SK-N-SH (cell line): ENCODE data around the gene MCM5. TPM values are rescaled to one million over a fixed set of nuclear protein-coding genes. Genes with fewer than 3 reads are reported as not detected.

ENCODE experiments used
- CTCF ChIA-PET: fragments of 300-600, 350-600 bp; formaldehyde crosslinking; extraction: SDS; loops from one replicate; lab custom pipeline; 2021; lab: Yijun Ruan, JAX
- POLR2A ChIA-PET: fragments of 350-600 bp; sonication (Branson Sonifier 250); formaldehyde crosslinking; extraction: SDS; loops from one replicate; lab custom pipeline; 2020; ENCODE audit warnings: antibody characterized with exemption, inconsistent platforms; lab: Yijun Ruan, JAX
- DNase-seq: peaks from one replicate; pipeline ENCODE4 v3.0.0; 2012
- H2AFZ ChIP-seq: fragments of 200-600 bp; sonication (generic); 2 replicates; pipeline ENCODE4 v1.8.1; 2016; ENCODE audit warnings: antibody characterized with exemption, mild to moderate bottlenecking, low read depth
- H3F3A ChIP-seq: fragments of 200-600 bp; sonication (generic); replicated peaks from 2 replicates; pipeline ENCODE3; 2016; ENCODE audit warnings: antibody characterized with exemption, mild to moderate bottlenecking; ENCODE audit not compliant: insufficient read depth
- H3K27ac ChIP-seq, 2 experiments: fragments of 200-500 bp in 1 of 2; fragments of 200-600 bp in 1 of 2; sonication (Bioruptor generic) in 1 of 2; sonication (generic), shearing (Covaris generic) in 1 of 2; 2 replicates each; pipeline versions ENCODE4 v1.5.1 to v1.6.1; 2014 to 2016; ENCODE audit warnings: low read depth in 2 of 2, inconsistent platforms in 1 of 2, low read length in 1 of 2, mild to moderate bottlenecking in 1 of 2, mixed read lengths in 1 of 2
- H3K27me3 ChIP-seq: fragments of 200-600 bp; sonication (generic), shearing (Covaris generic); 2 replicates; pipeline ENCODE4 v1.6.1; 2016; ENCODE audit warnings: mixed run types; ENCODE audit not compliant: insufficient read depth
- H3K36me3 ChIP-seq, 2 experiments: fragments of 200-500 bp in 1 of 2; fragments of 200-600 bp in 1 of 2; sonication (Bioruptor generic) in 1 of 2; sonication (generic) in 1 of 2; replicated peaks in 1 of 2; 2 replicates each; pipeline versions ENCODE3 to v1.5.1; 2014 to 2016; ENCODE audit warnings: low read length in 1 of 2, mild to moderate bottlenecking in 1 of 2; ENCODE audit not compliant: insufficient read depth in 2 of 2, control insufficient read depth in 1 of 2
- H3K4me1 ChIP-seq, 2 experiments: fragments of 200-500 bp in 1 of 2; fragments of 200-600 bp in 1 of 2; sonication (Bioruptor generic) in 1 of 2; sonication (generic), shearing (Covaris generic) in 1 of 2; 2 replicates each; pipeline versions ENCODE4 v1.5.1 to v1.6.1; 2014 to 2016; ENCODE audit warnings: low read depth in 1 of 2, low read length in 1 of 2, mixed run types in 1 of 2; ENCODE audit not compliant: insufficient read depth in 2 of 2, control insufficient read depth in 1 of 2
- H3K4me2 ChIP-seq: fragments of 200-600 bp; sonication (generic), shearing (Covaris generic); 2 replicates; pipeline ENCODE4 v1.6.1; 2017; ENCODE audit warnings: mixed run types
- H3K4me3 ChIP-seq, 2 experiments: fragments of 200-500 bp in 1 of 2; fragments of 200-600 bp in 1 of 2; sonication (Bioruptor generic) in 1 of 2; sonication (generic), shearing (Covaris generic) in 1 of 2; 2 replicates each; pipeline versions ENCODE4 v1.5.1 to v1.8.1; 2014 to 2016; ENCODE audit warnings: low read depth in 2 of 2, inconsistent platforms in 1 of 2, low read length in 1 of 2, mild to moderate bottlenecking in 1 of 2, mixed read lengths in 1 of 2, moderate library complexity in 1 of 2
- H3K79me2 ChIP-seq: fragments of 200-600 bp; sonication (generic); 2 replicates; pipeline ENCODE4 v1.8.1; 2017; ENCODE audit warnings: mild to moderate bottlenecking; ENCODE audit not compliant: insufficient read depth
- H3K9ac ChIP-seq: fragments of 200-600 bp; sonication (generic); 2 replicates; pipeline ENCODE4 v1.6.1; 2017; ENCODE audit warnings: mixed run types
- H3K9me2 ChIP-seq: fragments of 200-600 bp; sonication (generic); 2 replicates; pipeline ENCODE4 v1.6.1; 2017; ENCODE audit warnings: mixed run types
- H3K9me3 ChIP-seq: fragments of 200-600 bp; sonication (generic); 2 replicates; pipeline ENCODE4 v1.6.1; 2017; ENCODE audit warnings: mixed run types, mild to moderate bottlenecking, moderate library complexity
- H4K20me1 ChIP-seq: fragments of 200-600 bp; sonication (generic); 2 replicates; pipeline ENCODE4 v1.6.1; 2017; ENCODE audit warnings: mild to moderate bottlenecking, mixed run types; ENCODE audit not compliant: insufficient read depth
- ELF1 ChIP-seq: IDR thresholded peaks from 2 replicates; pipeline ENCODE4 v1.4.0; 2012
- EZH2phosphoT487 ChIP-seq: fragments of 200-600 bp; sonication (generic); IDR thresholded peaks from 2 replicates; pipeline ENCODE4 v1.6.1; 2017; ENCODE audit warnings: low read depth, mixed run types, mild to moderate bottlenecking, antibody characterized with exemption, moderate library complexity, borderline replicate concordance
- FOSL2 ChIP-seq: IDR thresholded peaks from 2 replicates; pipeline ENCODE4 v1.4.0; 2012; ENCODE audit warnings: low read depth, mild to moderate bottlenecking, moderate library complexity, borderline replicate concordance
- GABPA ChIP-seq: IDR thresholded peaks from 2 replicates; pipeline ENCODE4 v1.4.0; 2012; ENCODE audit warnings: low read depth, mild to moderate bottlenecking
- JUND ChIP-seq: IDR thresholded peaks from 2 replicates; pipeline ENCODE4 v1.4.0; 2012
- MXI1 ChIP-seq: IDR thresholded peaks from 2 replicates; pipeline ENCODE4 v1.6.1; 2012; ENCODE audit warnings: mild to moderate bottlenecking, low read depth, low read length, improper control_type of control experiment
- NFIC ChIP-seq: IDR thresholded peaks from 2 replicates; pipeline ENCODE4 v1.4.0; 2012; ENCODE audit warnings: borderline replicate concordance
- POLR2AphosphoS5 ChIP-seq: IDR thresholded peaks from 2 replicates; pipeline ENCODE4 v1.6.1; 2012; ENCODE audit warnings: low read depth, low read length
- SIN3A ChIP-seq: IDR thresholded peaks from 2 replicates; pipeline ENCODE4 v1.6.1; 2012; ENCODE audit warnings: low read depth, mild to moderate bottlenecking, low read length, moderate library complexity, borderline replicate concordance
- SMC3 ChIP-seq: IDR thresholded peaks from 2 replicates; pipeline ENCODE4 v1.6.1; 2012; ENCODE audit warnings: low read depth, low read length, improper control_type of control experiment
- YY1 ChIP-seq: IDR thresholded peaks from 2 replicates; pipeline ENCODE4 v1.4.0; 2012; ENCODE audit warnings: low read depth, mild to moderate bottlenecking
- WGBS: methylation state at CpG from one replicate; pipeline ENCODE4 v1.1.6; 2017; ENCODE audit warnings: low lambda C conversion rate; 5-methylcytosine and 5-hydroxymethylcytosine counted together
- polyA plus RNA-seq, 3 experiments: library from polyadenylated mRNA; depleted of rRNA; stranded (reverse); fragments of >200 nt; gene quantifications; 2 replicates each; pipeline ENCODE4 v1.2.3, GENCODE V29; 2012
- TF ChIP-seq, protein P1 (sequence below): IDR thresholded peaks from 2 replicates; pipeline ENCODE4 v1.4.0; 2012; ENCODE audit warnings: low read depth
- TF ChIP-seq, protein P2 (sequence below): fragments of 200-600 bp; sonication (generic); IDR thresholded peaks from 2 replicates; pipeline ENCODE4 v1.6.1; 2017; ENCODE audit warnings: antibody characterized with exemption, mild to moderate bottlenecking, moderate library complexity
- TF ChIP-seq, protein P3 (sequence below): IDR thresholded peaks from 2 replicates; pipeline ENCODE4 v1.6.1; 2012; ENCODE audit warnings: mild to moderate bottlenecking, low read depth, low read length, moderate library complexity
- TF ChIP-seq, protein P4 (sequence below): IDR thresholded peaks from 2 replicates; pipeline ENCODE4 v1.4.0; 2012; ENCODE audit warnings: low read depth, borderline replicate concordance

Gene MCM5
- polyA plus RNA-seq, 1 of the 3 experiments (the other 2 are of a cell fraction), result 42.9 TPM

DNA sequence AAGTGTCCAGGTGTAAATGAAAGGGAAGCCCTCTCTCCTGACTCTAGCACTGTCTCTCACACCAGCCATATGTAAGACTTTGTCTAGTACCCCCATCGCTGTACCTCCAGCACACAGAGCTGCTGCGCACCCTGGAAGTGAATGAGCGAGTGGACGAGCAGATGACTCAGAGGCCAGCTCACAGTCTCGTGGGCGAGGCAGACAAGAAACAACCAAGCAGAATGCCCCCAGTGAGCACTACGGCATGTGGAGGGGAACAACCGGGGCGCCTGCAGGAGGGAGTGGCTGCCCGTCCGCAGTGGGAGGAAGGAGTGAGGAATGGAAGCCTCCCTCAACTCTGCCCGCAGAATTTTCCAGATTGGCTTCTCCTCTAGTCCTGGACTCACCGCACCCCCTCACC lies 46.4 kb downstream of the MCM5 start (continued):
- TF ChIP-seq SIN3A (no peak), EZH2phosphoT487 (no peak), POLR2AphosphoS5 (peak; percentile 36; the same call in 1 of the 2 replicates), FOSL2 (peak; percentile 92), NFIC (no peak), GABPA (no peak), YY1 (no peak), JUND (peak; percentile 81), SMC3 (no peak)
- TF ChIP-seq, protein P1, sequence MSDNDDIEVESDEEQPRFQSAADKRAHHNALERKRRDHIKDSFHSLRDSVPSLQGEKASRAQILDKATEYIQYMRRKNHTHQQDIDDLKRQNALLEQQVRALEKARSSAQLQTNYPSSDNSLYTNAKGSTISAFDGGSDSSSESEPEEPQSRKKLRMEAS, result peak; percentile 93
- TF ChIP-seq, protein P2, sequence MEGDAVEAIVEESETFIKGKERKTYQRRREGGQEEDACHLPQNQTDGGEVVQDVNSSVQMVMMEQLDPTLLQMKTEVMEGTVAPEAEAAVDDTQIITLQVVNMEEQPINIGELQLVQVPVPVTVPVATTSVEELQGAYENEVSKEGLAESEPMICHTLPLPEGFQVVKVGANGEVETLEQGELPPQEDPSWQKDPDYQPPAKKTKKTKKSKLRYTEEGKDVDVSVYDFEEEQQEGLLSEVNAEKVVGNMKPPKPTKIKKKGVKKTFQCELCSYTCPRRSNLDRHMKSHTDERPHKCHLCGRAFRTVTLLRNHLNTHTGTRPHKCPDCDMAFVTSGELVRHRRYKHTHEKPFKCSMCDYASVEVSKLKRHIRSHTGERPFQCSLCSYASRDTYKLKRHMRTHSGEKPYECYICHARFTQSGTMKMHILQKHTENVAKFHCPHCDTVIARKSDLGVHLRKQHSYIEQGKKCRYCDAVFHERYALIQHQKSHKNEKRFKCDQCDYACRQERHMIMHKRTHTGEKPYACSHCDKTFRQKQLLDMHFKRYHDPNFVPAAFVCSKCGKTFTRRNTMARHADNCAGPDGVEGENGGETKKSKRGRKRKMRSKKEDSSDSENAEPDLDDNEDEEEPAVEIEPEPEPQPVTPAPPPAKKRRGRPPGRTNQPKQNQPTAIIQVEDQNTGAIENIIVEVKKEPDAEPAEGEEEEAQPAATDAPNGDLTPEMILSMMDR, result no peak
- TF ChIP-seq, protein P3, sequence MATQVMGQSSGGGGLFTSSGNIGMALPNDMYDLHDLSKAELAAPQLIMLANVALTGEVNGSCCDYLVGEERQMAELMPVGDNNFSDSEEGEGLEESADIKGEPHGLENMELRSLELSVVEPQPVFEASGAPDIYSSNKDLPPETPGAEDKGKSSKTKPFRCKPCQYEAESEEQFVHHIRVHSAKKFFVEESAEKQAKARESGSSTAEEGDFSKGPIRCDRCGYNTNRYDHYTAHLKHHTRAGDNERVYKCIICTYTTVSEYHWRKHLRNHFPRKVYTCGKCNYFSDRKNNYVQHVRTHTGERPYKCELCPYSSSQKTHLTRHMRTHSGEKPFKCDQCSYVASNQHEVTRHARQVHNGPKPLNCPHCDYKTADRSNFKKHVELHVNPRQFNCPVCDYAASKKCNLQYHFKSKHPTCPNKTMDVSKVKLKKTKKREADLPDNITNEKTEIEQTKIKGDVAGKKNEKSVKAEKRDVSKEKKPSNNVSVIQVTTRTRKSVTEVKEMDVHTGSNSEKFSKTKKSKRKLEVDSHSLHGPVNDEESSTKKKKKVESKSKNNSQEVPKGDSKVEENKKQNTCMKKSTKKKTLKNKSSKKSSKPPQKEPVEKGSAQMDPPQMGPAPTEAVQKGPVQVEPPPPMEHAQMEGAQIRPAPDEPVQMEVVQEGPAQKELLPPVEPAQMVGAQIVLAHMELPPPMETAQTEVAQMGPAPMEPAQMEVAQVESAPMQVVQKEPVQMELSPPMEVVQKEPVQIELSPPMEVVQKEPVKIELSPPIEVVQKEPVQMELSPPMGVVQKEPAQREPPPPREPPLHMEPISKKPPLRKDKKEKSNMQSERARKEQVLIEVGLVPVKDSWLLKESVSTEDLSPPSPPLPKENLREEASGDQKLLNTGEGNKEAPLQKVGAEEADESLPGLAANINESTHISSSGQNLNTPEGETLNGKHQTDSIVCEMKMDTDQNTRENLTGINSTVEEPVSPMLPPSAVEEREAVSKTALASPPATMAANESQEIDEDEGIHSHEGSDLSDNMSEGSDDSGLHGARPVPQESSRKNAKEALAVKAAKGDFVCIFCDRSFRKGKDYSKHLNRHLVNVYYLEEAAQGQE, result no peak
- TF ChIP-seq, protein P4, sequence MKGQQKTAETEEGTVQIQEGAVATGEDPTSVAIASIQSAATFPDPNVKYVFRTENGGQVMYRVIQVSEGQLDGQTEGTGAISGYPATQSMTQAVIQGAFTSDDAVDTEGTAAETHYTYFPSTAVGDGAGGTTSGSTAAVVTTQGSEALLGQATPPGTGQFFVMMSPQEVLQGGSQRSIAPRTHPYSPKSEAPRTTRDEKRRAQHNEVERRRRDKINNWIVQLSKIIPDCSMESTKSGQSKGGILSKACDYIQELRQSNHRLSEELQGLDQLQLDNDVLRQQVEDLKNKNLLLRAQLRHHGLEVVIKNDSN, result peak; percentile 29; the same call in 1 of the 2 replicates

DNA sequence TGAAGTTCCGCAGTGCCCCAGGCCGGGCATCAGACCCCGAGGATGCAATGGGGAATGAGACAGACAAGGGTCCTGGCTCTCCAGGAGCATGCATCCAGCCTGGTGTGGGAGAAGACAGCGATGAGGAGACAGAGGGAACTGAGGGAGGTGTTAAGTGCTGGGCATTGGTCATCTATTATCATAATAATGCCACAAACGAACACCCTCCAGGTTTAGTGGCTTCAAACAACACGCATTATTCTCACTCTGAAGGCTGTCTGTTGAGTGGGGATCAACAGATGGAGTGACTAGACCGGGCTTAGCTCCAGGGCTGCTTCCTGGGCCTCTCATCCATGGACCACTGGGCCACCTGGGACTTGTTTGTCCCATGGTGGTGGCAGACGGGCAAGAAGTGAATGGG lies 48.6 kb downstream of the MCM5 start:
- H2AFZ ChIP-seq, result no peak overlapping the region
- H3K79me2 ChIP-seq, result no peaks in the 10 kb centered on the region
- peaks cover 16 to 21% of the 10 kb centered on the region in 2 experiments; a peak in 3 of 4 replicates for H3K4me1 ChIP-seq
- ChIA-PET CTCF (interaction anchor here (0.8 to 2.8 kb wide), 2 partner anchors 17 to 134 kb away, joined by 3 to 13 read pairs; no protein-coding TSS in a partner anchor), POLR2A (no interaction called here)
- WGBS, result 97% methylated on average over 8 of the region's 8 CpGs
- H3F3A ChIP-seq, result peaks cover 3% of the 10 kb centered on the region
- no peak overlapping the region for H3K9ac ChIP-seq
- H3K27me3 ChIP-seq, result no peaks in the 10 kb centered on the region
- no peak overlapping the region for H3K4me2 ChIP-seq
- H3K9me3 ChIP-seq, result no peaks in the 10 kb centered on the region
- no peak overlapping the region for H3K27ac ChIP-seq
- no peak overlapping the region for H3K4me3 ChIP-seq
- no peaks in the 10 kb centered on the region for H3K36me3 ChIP-seq
- no peaks in the 10 kb centered on the region for H4K20me1 ChIP-seq
- no peak for TF ChIP-seq POLR2AphosphoS5
- TF ChIP-seq MXI1, result no peak
- TF ChIP-seq ELF1, result no peak
- no peaks in the 10 kb centered on the region for H3K9me2 ChIP-seq
- DNase-seq, result no peak
